HepG2 (cell line): Measurements from ENCODE around the gene SLC5A4. TPM values are rescaled to one million over a fixed set of nuclear protein-coding genes. Genes with fewer than 3 reads are reported as not detected.

Experiments used
- ATAC-seq: fragments of 200-7000 bp; cut with Tn5 transposase; 3 replicates; pipeline ENCODE4 v1.9.1; 2020; ENCODE audit warnings: mild to moderate bottlenecking, moderate library complexity
- BruUV-seq: library from RNA; stranded (reverse); fragments of 400-500 nt; replicated peaks from 2 replicates; lab custom pipeline; 2021; lab: Mats Ljungman, UMichigan
- CTCF ChIA-PET: fragments of 300-600 bp; formaldehyde crosslinking; extraction: SDS; loops from one replicate; lab custom pipeline; 2021; ENCODE audit warnings: low total read pairs, inconsistent platforms, low intra/inter-chr PET ratio; lab: Yijun Ruan, JAX
- POLR2A ChIA-PET: fragments of 350-600 bp; sonication (Branson Sonifier 250); formaldehyde crosslinking; loops from one replicate; lab custom pipeline; 2020; ENCODE audit warnings: antibody characterized with exemption, inconsistent platforms; lab: Yijun Ruan, JAX
- DNase-seq: peaks from one replicate; pipeline ENCODE4 v3.0.0-alpha.2; 2015; ENCODE audit warnings: low spot score
- FAIRE-seq: peaks from 3 replicates; lab custom pipeline; 2011; peaks lifted over from hg19 to GRCh38; lab: Jason Lieb, UNC
- H2AFZ ChIP-seq: one replicate; pipeline ENCODE4 v1.6.1; 2011; ENCODE audit warnings: low read length, inconsistent platforms
- H3K27ac ChIP-seq: fragments of 300-600 bp; 3 replicates; pipeline ENCODE4 v1.8.0; 2011; ENCODE audit warnings: mixed run types, mild to moderate bottlenecking, mixed read lengths, low read length, inconsistent platforms; ENCODE audit not compliant: insufficient read depth; ENCODE audit errors: extremely low read length
- H3K27me3 ChIP-seq, 2 experiments: fragments of 200-600 bp in 1 of 2; 2 replicates in 1 of 2; 3 replicates in 1 of 2; pipeline versions ENCODE4 v1.6.0 to v1.8.0; 2011; ENCODE audit warnings: low read length in 2 of 2, mild to moderate bottlenecking in 2 of 2, moderate library complexity in 2 of 2, inconsistent platforms in 1 of 2; ENCODE audit not compliant: insufficient read depth in 2 of 2, control insufficient read depth in 1 of 2
- H3K36me3 ChIP-seq, 2 experiments: fragments of 200-600 bp in 1 of 2; replicated peaks in 1 of 2; 2 replicates in 1 of 2; 3 replicates in 1 of 2; pipeline versions ENCODE4 v1.5.1 to v1.8.0; 2011; ENCODE audit warnings: low read length in 2 of 2, inconsistent platforms in 1 of 2; ENCODE audit not compliant: insufficient read depth in 2 of 2, control insufficient read depth in 1 of 2
- H3K4me1 ChIP-seq: 2 replicates; pipeline ENCODE4 v1.5.1; 2012; ENCODE audit warnings: low read length, inconsistent platforms; ENCODE audit not compliant: insufficient read depth
- H3K4me2 ChIP-seq: 2 replicates; pipeline ENCODE4 v1.6.0; 2011; ENCODE audit warnings: low read depth, low read length, inconsistent platforms
- H3K4me3 ChIP-seq, 3 experiments: fragments of 200-600 bp in 1 of 3; sonication (generic), shearing (Covaris generic) in 1 of 3; replicated peaks in 1 of 3; 2 replicates each; pipeline ENCODE4 v1.5.1; 2011 to 2016; ENCODE audit warnings: low read length in 3 of 3, inconsistent platforms in 2 of 3, low read depth in 2 of 3, mild to moderate bottlenecking in 2 of 3, control low read depth in 1 of 3, mixed read lengths in 1 of 3; ENCODE audit not compliant: insufficient read depth in 1 of 3
- H3K79me2 ChIP-seq: one replicate; pipeline ENCODE4 v1.6.1; 2011; ENCODE audit warnings: low read length, inconsistent platforms; ENCODE audit not compliant: insufficient read depth
- H3K9ac ChIP-seq: 2 replicates; pipeline ENCODE4 v1.6.0; 2011; ENCODE audit warnings: mild to moderate bottlenecking, low read depth, low read length, inconsistent platforms; ENCODE audit not compliant: insufficient read depth
- H3K9me3 ChIP-seq: 2 replicates; pipeline ENCODE4 v1.5.1; 2012; ENCODE audit warnings: mild to moderate bottlenecking, low read length
- H4K20me1 ChIP-seq: 2 replicates; pipeline ENCODE4 v1.6.0; 2011; ENCODE audit warnings: inconsistent platforms, mild to moderate bottlenecking, low read length, moderate library complexity; ENCODE audit not compliant: insufficient read depth
- HMGXB4 ChIP-seq, 2 experiments: sonication (generic) in 1 of 2; formaldehyde crosslinking in 1 of 2; IDR thresholded peaks; 2 replicates each; pipeline versions ENCODE4 v1.4.0 to v1.6.1; 2018 to 2020; ENCODE audit warnings: missing genetic modification reagents in 2 of 2, borderline replicate concordance in 1 of 2, low read depth in 1 of 2, mild to moderate bottlenecking in 1 of 2, missing biosample characterization in 1 of 2
- MIXL1 ChIP-seq: IDR thresholded peaks from 2 replicates; pipeline ENCODE4 v1.6.1; 2016
- SAFB2 ChIP-seq: sonication (generic); formaldehyde crosslinking; IDR thresholded peaks from 2 replicates; pipeline ENCODE4 v1.5.1; 2020; ENCODE audit warnings: missing genetic modification reagents, low read depth, mild to moderate bottlenecking, borderline replicate concordance
- SP2 ChIP-seq: sonication (generic); formaldehyde crosslinking; IDR thresholded peaks from 2 replicates; pipeline ENCODE4 v1.5.1; 2020; ENCODE audit warnings: mild to moderate bottlenecking, missing genetic modification reagents
- ZBTB7B ChIP-seq: sonication (generic); formaldehyde crosslinking; IDR thresholded peaks from 2 replicates; pipeline ENCODE4 v1.4.0; 2020; ENCODE audit warnings: missing genetic modification reagents
- ZNF138 ChIP-seq: sonication (generic); formaldehyde crosslinking; IDR thresholded peaks from 2 replicates; pipeline ENCODE4 v1.5.0; 2020; ENCODE audit warnings: mild to moderate bottlenecking, low read depth, missing genetic modification reagents
- ZNF280D ChIP-seq: sonication (generic); formaldehyde crosslinking; IDR thresholded peaks from 2 replicates; pipeline ENCODE4 v1.5.1; 2020; ENCODE audit warnings: mild to moderate bottlenecking, missing genetic modification reagents
- ZNF530 ChIP-seq: sonication (generic); formaldehyde crosslinking; IDR thresholded peaks from 2 replicates; pipeline ENCODE4 v1.5.0; 2020; ENCODE audit warnings: low read depth, mild to moderate bottlenecking, missing genetic modification reagents
- ZNF569 ChIP-seq: sonication (generic); formaldehyde crosslinking; IDR thresholded peaks from 2 replicates; pipeline ENCODE4 v1.5.0; 2020; ENCODE audit warnings: mild to moderate bottlenecking, missing genetic modification reagents, moderate library complexity, borderline replicate concordance
- ZNF577 ChIP-seq: sonication (generic); formaldehyde crosslinking; IDR thresholded peaks from 2 replicates; pipeline ENCODE4 v1.4.0; 2020; ENCODE audit warnings: mild to moderate bottlenecking, low read depth, missing genetic modification reagents, borderline replicate concordance
- ZNF589 ChIP-seq: sonication (generic); formaldehyde crosslinking; conservative IDR thresholded peaks from 2 replicates; pipeline ENCODE4 v1.8.0; 2022; ENCODE audit warnings: mild to moderate bottlenecking, moderate library complexity, missing genetic modification reagents
- ZNF652 ChIP-seq: IDR thresholded peaks from 2 replicates; pipeline ENCODE4 v1.6.1; 2016; ENCODE audit warnings: low read depth, borderline replicate concordance
- ZNF703 ChIP-seq: sonication (generic); formaldehyde crosslinking; IDR thresholded peaks from 2 replicates; pipeline ENCODE4 v1.5.1; 2020; ENCODE audit warnings: missing genetic modification reagents, mild to moderate bottlenecking, moderate library complexity, borderline replicate concordance
- WGBS: methylation state at CpG from one replicate; pipeline ENCODE4 v1.1.6; 2017; ENCODE audit warnings: low lambda C conversion rate; 5-methylcytosine and 5-hydroxymethylcytosine counted together
- in situ Hi-C: cut with HindIII; loops from 2 replicates; pipeline ENCODE4 v1.10.0; 2017; ENCODE audit warnings: low pct_unique_long_range_greater_than_20kb; ENCODE audit not compliant: extremely low pct_ligation_motif_present
- intact Hi-C: fragments of 100-400 bp; cut with micrococcal nuclease; formaldehyde crosslinking; loops from one replicate; pipeline ENCODE4 v1.10.0; 2022; ENCODE audit not compliant: unreplicated experiment
- polyA plus RNA-seq, 8 experiments: library from polyadenylated mRNA; depleted of rRNA in 3 of 8; stranded (reverse) in 7 of 8; unstranded in 1 of 8; fragments of >200 nt; fragmentation: Illumina TruSeq in 4 of 8; extraction: Trizol in 4 of 8; gene quantifications; 2 replicates each; pipeline versions ENCODE4 v1.2.1 to v1.2.3, GENCODE V29; 2011 to 2016; ENCODE audit warnings: low read depth in 4 of 8, missing spikeins in 1 of 8, mixed read lengths in 1 of 8; ENCODE audit not compliant: insufficient read depth in 1 of 8
- total RNA-seq, 5 experiments: library from RNA; depleted of rRNA; stranded (reverse); fragments of >200 nt; fragmentation: Illumina TruSeq; extraction: Trizol; gene quantifications; 2 replicates each; pipeline ENCODE4 v1.2.3, GENCODE V29; 2016; ENCODE audit warnings: low read depth in 1 of 5

The SLC5A4 gene
- total and polyA plus RNA-seq, 2 of the 13 experiments (the other 11 are each of a cell fraction or from before 2014, with no cell fraction given): not detected

GRCh38 chr22:32248276-32248675 is 6.9 kb downstream of the SLC5A4 start:
- intact Hi-C loops: no loop called here
- peaks cover 58% of the 10 kb centered on the region for H3K4me1 ChIP-seq
- no peak overlapping the region for H3K4me2 ChIP-seq
- no TSS peak for BruUV-seq
- no peak overlapping the region for H3K9ac ChIP-seq
- H2AFZ ChIP-seq: no peak overlapping the region
- in situ Hi-C loops: no loop called here
- H3K36me3 ChIP-seq: no peaks in the 10 kb centered on the region
- no peaks in the 10 kb centered on the region for H4K20me1 ChIP-seq
- no peaks in the 10 kb centered on the region for H3K79me2 ChIP-seq
- no peaks in the 10 kb centered on the region; a peak in 1 of 5 replicates for H3K27me3 ChIP-seq
- FAIRE-seq: no peak
- no peak for ATAC-seq
- TF ChIP-seq ZNF652: no peak
- TF ChIP-seq SAFB2 (CRISPR knock-in tag): no peak
- TF ChIP-seq ZNF589: no peak
- TF ChIP-seq SP2: no peak
- no peak for TF ChIP-seq ZNF138 (CRISPR knock-in tag)
- no peak for TF ChIP-seq ZNF280D
- no peak for TF ChIP-seq ZBTB7B (CRISPR knock-in tag)
- no peak for TF ChIP-seq ZNF569 (CRISPR knock-in tag)
- no peak for TF ChIP-seq ZNF530 (CRISPR knock-in tag)
- TF ChIP-seq ZNF577 (CRISPR knock-in tag): no peak
- TF ChIP-seq MIXL1: no peak
- TF ChIP-seq HMGXB4 (CRISPR knock-in tag; IDR thresholded peaks at IDR 0.05; ENCODE audit: borderline replicate concordance in 1 of 2, low read depth in 1 of 2): no peak
- TF ChIP-seq ZNF703: no peak
- no peak overlapping the region for H3K27ac ChIP-seq
- ChIA-PET CTCF (no interaction called here), POLR2A (no interaction called here)
- no peak for DNase-seq
- 14% methylated on average over 1 of the region's 1 CpG for WGBS
- H3K9me3 ChIP-seq: no peaks in the 10 kb centered on the region
- no peak overlapping the region for H3K4me3 ChIP-seq
